HG03159 (cell line): ENCODE measurements around the gene TMEM181.

ENCODE experiments used
- ATAC-seq: cut with Tn5 transposase; IDR thresholded peaks from one replicate; pipeline ENCODE4 v1.9.1; 2021; ENCODE audit warnings: mild to moderate bottlenecking, moderate library complexity; ENCODE audit not compliant: unreplicated experiment

Gene TMEM181

GRCh38 chr6:158561938-158562337, 2.0 kb downstream of the TMEM181 start:
- no peak for ATAC-seq

DNA sequence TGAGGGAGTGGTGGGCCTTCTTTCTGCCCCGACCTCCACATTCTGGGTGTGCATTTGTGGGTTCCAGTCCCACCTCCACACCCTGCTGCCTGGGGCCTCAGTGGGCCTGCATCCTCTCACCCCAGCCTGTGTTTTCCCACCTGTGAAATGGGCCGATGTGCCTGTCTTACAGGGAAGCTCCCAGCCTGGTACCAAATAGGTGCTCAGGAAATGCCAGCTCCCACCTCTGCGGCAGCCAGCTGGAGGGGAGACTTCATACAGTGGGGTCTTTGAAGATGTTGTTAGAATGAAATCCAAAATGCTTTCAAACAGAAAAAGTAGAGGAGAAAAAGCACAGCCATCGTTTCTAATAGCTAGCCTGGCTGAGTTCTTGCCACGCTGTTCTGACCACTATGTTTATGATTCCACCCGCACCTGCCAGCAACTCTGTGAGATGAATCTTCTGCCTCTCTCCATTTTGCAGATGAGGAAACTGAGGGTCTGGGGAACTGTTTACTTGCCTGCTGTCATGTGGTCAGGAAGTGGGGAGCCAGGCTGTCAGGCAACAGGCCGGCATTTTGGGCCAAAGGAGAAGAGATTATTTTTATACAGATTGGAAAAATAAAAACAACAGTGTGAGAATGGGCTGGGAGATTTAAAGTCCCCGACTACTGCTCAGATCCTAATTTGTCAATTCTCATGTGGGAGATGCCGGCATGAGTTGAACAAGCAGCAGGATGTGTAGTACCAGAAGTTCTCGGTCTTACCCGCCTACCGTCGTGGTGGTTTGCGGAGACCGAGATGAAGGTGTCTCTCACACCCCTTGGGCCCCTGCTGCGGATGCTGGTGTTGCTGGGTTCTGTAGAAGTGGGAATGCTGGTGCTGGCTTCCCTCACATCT, 4.6 kb downstream of the TMEM181 start:
- no peak for ATAC-seq

DNA sequence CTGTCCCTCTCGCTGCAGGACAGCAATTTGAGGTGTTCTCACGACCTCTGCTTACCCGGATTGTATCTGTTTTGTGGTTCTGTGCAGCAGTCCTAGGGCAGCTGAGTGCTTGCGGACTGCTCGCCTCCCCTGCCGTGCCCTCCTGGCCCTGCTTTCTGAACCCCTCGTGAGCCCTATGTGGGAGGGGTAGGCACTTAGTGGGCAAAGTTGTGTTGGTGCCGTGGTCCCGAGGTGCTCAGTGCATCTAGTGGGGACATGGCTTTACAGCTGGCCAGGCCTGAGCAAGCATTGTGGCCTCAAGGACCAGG, 5.2 kb downstream of the TMEM181 start:
- no peak for ATAC-seq

DNA sequence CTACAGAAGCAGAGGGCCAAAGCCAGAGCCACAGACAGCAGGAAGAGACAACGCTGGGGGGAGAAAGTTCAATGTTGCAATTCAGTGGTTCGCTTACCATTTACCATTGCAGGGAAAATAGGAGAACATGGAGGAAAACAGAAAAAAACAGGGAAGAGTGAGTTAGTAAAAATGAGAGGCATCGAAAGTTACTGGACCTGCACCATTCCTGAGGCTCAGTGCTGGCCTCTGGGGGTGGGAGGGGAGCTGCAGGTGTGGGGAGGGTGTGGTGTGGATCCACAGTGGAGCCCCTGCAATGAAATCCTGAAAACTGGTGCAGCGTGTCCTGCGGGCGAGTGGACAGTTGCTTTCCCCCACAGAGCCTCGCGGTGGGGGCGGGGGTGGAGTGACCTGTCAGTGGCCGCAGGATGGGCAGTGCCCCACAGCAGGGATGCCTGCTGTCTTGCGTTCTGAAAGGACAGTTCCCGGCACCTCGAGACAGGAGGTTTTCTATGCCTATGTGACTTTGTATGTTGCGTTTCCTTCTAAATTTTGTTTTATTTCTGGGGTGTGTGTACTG, 5.7 kb downstream of the TMEM181 start:
- no peak for ATAC-seq

GRCh38 chr6:158566207-158566818, 6.4 kb downstream of the TMEM181 start:
- no peak for ATAC-seq

GRCh38 chr6:158567152-158567551, 7.3 kb downstream of the TMEM181 start:
- ATAC-seq, result no peak

GRCh38 chr6:158567871-158568401, 8.0 kb downstream of the TMEM181 start:
- ATAC-seq, result no peak

- ATAC-seq, result no peak
Observed at GRCh38 chr6:158568549-158568948, 8.7 kb downstream of the TMEM181 start.

DNA sequence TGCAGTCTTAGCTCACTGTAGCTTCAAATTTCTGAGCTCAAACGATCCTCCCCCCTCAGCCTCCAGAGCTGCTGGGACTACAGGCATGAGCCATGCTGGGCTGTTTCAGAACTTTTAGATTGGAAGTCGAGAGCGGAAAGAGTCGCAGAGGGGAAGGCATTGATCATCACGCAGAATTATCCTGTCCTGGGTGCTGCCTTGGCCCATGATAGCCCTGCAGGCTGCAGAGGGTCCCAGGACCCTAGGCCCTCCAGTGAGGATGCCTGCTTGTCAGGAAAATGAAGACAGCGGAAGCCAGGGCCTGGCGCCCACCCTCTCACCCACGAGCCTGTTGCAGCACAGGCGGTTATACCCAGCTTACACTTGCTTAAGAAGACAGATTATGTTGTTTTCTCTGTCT, 9.1 kb downstream of the TMEM181 start:
- ATAC-seq, result no peak

DNA sequence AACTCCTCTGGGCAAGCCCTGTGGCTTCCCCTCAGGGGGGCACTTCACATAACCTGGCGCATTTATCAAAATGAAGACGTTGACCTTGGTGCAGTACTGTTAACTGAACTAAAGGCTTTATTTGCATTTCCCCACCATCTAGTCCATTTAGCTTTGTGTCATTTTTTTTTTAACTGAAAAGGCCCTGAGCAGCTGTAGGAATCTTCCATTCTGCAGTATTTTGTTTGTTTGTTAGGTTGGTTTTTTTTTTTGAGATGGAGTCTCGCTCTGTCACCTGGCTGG, 10.7 kb downstream of the TMEM181 start:
- no peak for ATAC-seq

- no peak for ATAC-seq
Observed at GRCh38 chr6:158571826-158572652, 12.1 kb downstream of the TMEM181 start.

DNA sequence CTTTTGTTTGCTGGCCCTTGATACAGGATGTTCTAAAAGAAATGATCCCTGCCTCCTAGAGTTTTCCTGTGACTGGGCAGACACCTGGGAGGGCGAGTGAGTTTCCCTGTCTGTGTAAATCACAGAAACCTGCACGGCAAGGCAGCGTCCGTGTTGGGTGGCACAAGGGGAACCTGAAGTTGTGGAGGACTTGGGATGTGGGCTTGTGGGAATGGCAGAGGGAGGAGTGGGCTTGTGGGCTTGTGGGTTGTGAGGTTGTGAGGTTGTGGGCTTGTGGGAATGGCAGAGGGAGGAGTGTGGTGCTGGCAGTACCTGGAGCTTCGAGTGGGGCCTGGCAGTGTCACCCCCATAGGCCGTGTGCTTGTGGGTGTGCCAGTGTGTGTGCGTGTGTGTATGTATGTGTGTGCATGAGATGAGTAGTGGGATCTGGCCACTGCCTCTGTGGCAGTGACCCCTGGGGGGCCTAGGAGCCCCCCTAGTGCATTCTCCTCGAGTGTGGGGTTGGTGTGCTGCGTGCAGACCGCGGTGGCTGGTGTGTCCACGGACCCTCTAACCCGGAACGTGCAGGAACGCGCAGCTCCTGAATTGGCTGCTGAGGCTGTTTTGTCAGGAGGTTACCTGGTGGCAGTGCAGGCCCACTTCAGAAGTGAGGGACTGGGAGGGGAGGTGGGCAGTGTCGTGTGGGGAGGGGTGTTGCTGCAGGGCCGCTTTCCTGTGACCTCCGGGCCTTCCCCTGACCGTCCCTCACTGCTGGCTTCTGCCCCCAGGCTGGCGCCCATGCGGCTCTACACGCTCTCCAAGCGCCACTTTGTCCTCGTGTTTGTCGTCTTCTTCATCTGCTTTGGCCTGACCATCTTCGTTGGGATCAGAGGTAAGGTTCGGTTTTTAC, 13.0 kb downstream of the TMEM181 start:
- no peak for ATAC-seq

DNA sequence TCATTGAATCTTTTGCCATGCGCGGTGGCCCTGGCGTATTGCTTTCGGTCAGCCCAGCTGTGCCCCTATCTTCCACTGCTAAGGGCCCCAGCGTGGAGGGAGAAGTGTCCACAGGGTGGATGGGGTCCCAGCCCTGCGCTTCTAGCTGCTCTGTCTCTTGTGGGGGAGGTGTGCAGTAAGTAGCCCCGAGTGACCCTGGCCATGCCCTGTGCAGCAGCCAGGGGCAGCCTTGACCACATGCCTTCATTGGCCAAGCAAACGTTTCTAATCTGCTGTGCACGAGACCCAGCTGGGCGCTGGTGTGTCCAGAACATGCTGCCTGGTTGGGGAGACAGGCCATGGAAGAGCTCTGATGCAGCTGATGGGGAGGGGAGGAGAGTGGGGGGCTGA, 13.6 kb downstream of the TMEM181 start:
- ATAC-seq, result no peak

- ATAC-seq, result no peak
Observed at GRCh38 chr6:158574800-158575199, 14.9 kb downstream of the TMEM181 start.

- no peak for ATAC-seq
Observed at GRCh38 chr6:158575550-158575949, 15.7 kb downstream of the TMEM181 start.

GRCh38 chr6:158584236-158584651, 24.4 kb downstream of the TMEM181 start:
- no peak for ATAC-seq

DNA sequence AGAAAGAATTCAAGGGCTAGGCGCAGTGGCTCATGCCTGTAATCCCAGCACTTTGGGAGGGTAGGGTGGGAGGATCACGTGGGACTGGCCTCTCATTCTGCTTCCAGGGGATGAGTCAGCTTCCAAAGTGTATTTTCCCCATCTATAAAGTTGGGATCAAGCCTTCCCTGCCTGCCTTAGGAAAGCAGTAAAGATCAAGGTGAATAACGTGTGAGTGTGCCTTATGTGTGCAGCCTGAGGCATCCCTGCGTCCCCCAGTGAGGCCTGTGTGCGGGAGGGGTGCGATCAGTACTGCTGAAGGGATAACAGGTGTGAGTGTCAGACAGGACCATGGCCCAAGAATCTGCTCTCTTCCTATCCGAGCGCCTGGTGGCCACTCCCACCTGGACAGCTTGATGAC, 26.8 kb downstream of the TMEM181 start:
- ATAC-seq, result no peak

DNA sequence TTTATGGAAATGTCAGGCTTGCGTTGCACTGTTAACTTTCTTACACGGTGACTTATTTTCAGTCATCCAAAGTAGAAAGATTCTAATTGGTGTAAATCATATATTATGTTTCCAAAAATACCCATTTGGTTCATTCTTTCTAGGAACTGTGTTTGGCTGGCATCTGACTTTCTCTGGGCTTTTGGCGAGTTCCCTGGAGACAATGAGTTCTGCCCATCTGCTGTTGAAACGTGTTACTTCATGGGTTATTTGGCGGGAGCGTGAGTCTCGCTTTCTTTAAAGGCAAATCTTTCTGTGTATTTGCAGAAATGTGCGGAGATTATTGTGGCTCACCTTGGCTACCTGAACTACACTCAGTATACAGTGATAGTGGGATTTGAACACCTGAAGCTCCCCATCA, 29.5 kb downstream of the TMEM181 start:
- ATAC-seq, result no peak

GRCh38 chr6:158591134-158591809, 31.4 kb downstream of the TMEM181 start:
- no peak for ATAC-seq

DNA sequence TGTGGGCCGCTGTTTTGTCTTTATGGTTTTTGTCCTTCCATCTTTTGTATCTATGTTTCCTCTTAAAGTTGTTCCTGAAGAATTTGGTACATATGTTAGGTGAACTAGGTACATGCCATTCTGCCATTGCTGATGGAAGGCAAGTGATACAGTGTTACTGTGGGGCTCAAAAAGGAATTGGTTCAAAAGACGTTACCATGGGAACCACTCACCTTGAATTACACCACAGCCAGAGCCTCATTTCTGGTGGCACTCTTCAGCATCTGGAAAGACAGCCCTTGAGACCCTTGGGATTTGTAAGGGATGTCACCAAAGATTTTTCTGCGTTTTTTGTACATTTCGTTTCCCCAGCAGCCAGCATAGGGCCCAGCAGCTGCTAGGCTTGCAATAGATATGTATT, 31.9 kb downstream of the TMEM181 start:
- ATAC-seq, result no peak
